Measurements from ENCODE around the gene PKP4.

DNA sequence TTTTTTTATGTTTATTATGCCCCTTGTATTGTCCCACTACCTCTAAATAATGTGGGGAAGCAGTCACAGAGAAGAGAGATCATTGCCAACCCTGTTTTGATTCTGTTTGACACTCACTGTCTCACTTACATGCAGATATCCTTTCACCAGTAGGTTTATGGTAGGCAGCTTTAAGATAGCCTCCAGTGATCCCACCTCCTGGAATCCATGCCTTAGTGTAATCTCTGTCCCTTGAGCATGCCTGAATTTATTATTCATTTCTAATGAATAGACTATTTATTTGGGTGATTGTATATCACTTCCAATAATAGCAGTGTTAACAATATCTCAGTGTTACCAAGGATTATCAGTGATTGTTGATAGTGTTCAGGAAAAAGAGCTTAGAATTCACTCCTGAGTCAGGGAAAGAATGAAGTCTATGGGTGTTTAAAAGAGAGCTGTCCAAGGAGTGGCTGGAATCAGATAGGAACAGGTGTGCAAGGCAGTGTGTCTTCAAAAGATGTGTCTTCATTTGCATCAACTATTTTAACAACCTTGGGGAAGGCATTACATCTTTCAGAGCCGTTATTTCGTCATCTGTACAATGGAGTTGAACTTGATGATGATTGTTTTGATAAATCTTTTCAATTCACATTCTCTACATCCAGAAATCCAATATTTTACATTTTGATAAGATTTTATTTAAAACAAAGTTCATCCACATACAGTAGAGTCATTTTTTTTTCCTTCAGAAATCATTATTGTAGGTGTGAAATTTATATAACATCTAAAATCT is 31.9 kb downstream of the PKP4 start:
- TF ChIP-seq, protein P1, sequence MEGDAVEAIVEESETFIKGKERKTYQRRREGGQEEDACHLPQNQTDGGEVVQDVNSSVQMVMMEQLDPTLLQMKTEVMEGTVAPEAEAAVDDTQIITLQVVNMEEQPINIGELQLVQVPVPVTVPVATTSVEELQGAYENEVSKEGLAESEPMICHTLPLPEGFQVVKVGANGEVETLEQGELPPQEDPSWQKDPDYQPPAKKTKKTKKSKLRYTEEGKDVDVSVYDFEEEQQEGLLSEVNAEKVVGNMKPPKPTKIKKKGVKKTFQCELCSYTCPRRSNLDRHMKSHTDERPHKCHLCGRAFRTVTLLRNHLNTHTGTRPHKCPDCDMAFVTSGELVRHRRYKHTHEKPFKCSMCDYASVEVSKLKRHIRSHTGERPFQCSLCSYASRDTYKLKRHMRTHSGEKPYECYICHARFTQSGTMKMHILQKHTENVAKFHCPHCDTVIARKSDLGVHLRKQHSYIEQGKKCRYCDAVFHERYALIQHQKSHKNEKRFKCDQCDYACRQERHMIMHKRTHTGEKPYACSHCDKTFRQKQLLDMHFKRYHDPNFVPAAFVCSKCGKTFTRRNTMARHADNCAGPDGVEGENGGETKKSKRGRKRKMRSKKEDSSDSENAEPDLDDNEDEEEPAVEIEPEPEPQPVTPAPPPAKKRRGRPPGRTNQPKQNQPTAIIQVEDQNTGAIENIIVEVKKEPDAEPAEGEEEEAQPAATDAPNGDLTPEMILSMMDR (IDR thresholded peaks at IDR 0.05; ENCODE audit: insufficient read depth, low read length, poor library complexity, severe bottlenecking), result no peak
- TF ChIP-seq EZH2phosphoT487 (conservative IDR thresholded peaks at IDR 0.05; ENCODE audit: low read length), result no peak
